ENCODE measurements around the gene LY86.

DNA sequence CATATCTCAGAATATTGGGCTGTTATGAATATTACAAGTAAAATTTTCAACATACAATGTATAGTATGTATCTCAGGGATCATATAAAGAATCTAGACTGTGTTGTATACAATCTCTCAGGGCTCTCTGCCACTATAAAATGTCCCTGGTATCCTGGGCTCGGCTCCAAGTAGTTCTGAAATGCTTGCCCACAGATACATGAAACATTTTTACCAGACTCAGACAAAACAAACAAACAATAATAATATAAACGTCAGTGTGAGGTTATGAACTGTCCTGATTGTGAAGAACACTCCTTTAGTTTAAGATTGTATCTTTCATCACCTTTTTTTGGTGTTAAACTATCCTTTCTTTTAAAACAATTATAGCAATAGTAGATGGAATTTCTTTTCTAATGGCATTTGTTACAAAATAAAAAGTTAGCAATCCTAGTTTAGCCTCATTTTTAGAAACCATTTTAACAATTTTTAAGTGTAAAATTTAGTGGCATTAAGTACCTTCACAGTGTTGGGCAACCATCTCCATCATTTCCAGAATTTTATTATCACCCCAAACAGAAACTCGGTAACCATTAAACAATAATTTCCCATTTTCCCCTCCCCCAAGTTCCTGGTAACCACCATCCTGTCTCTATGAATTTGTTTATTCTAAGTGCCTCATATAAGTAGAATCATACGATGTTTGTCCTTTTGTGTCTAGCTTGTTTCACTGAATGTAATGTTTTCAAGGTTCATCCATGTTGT, 17.4 kb upstream of the LY86 start:
- no peak for TF ChIP-seq CTCF (IDR thresholded peaks at IDR 0.05; ENCODE audit: insufficient read depth, low read length, poor library complexity, severe bottlenecking)
- no peak for TF ChIP-seq EZH2phosphoT487 (conservative IDR thresholded peaks at IDR 0.05; ENCODE audit: low read length)

Measured in SU-DHL-6 (cell line).